Thymus (tissue), 14 donors: ENCODE measurements around the gene KCNK6. TPM values are rescaled to one million over a fixed set of nuclear protein-coding genes. Genes with fewer than 3 reads are reported as not detected.

Source experiments
- DNase-seq, 9 donors: peaks; one replicate each; pipeline ENCODE4 v3.0.0-alpha.2; 2013; ENCODE audit warnings: low spot score in 9 of 9, low read depth in 6 of 9, missing footprints in 1 of 9
- H3K27ac ChIP-seq, 2 donors: one replicate each; pipeline ENCODE4 v1.5.1; 2013; ENCODE audit warnings: control low read depth in 1 of 2, low read depth in 1 of 2, low read length in 1 of 2, mild to moderate bottlenecking in 1 of 2, moderate library complexity in 1 of 2
- H3K27me3 ChIP-seq, 2 donors: one replicate each; pipeline ENCODE4 v1.5.1; 2013; ENCODE audit warnings: low read length in 1 of 2; ENCODE audit not compliant: control insufficient read depth in 2 of 2, insufficient read depth in 1 of 2
- H3K36me3 ChIP-seq, 2 donors: one replicate each; pipeline ENCODE4 v1.5.1; 2013; ENCODE audit warnings: low read length in 1 of 2, mild to moderate bottlenecking in 1 of 2, moderate library complexity in 1 of 2; ENCODE audit not compliant: control insufficient read depth in 2 of 2, insufficient read depth in 2 of 2
- H3K4me1 ChIP-seq, 2 donors: one replicate each; pipeline ENCODE4 v1.5.1; 2013; ENCODE audit warnings: low read length in 2 of 2; ENCODE audit not compliant: control insufficient read depth in 2 of 2, insufficient read depth in 2 of 2
- H3K4me3 ChIP-seq, 2 donors: one replicate each; pipeline ENCODE4 v1.5.1; 2013; ENCODE audit warnings: low read length in 2 of 2, control low read depth in 1 of 2, mild to moderate bottlenecking in 1 of 2
- H3K9me3 ChIP-seq, 2 donors: one replicate each; pipeline ENCODE4 v1.5.1; 2013; ENCODE audit warnings: low read length in 1 of 2, mild to moderate bottlenecking in 1 of 2; ENCODE audit not compliant: control insufficient read depth in 2 of 2, insufficient read depth in 1 of 2
- WGBS: extraction: QIAGEN DNeasy Blood & Tissue Kit; methylation state at CpG from one replicate; pipeline ENCODE4 v1.1.7; 2013; 5-methylcytosine and 5-hydroxymethylcytosine counted together
- long read RNA-seq, 10 donors: transcript quantifications; one replicate each; lab custom pipeline, GENCODE V29; 2026
- polyA plus RNA-seq: library from polyadenylated mRNA; stranded (reverse); fragments of 200-250 nt; gene quantifications from one replicate; pipeline ENCODE4 v1.2.3, GENCODE V29; 2013
- total RNA-seq: library from RNA; stranded (reverse); fragments of 120-200 nt; gene quantifications from one replicate; pipeline ENCODE4 v1.2.4, GENCODE V29; 2013
- donor health status: healthy.

KCNK6 gene
- 3.4 TPM for total RNA-seq
- 5.2 TPM for polyA plus RNA-seq
- long read RNA-seq, donor 1, result 0 reads
- long read RNA-seq, donor 2, full-length matches to known transcripts, result 4 of 4 reads
- long read RNA-seq, donor 2, partial matches to known transcripts, result 0 of 4 reads
- long read RNA-seq, donor 2, other reads (novel, unspliced or antisense), result 0 of 4 reads
- long read RNA-seq, donor 3, full-length matches to known transcripts, result 1 of 1 reads
- long read RNA-seq, donor 3, partial matches to known transcripts, result 0 of 1 reads
- long read RNA-seq, donor 3, other reads (novel, unspliced or antisense), result 0 of 1 reads
- long read RNA-seq, donor 4, full-length matches to known transcripts, result 3 of 3 reads
- long read RNA-seq, donor 4, partial matches to known transcripts, result 0 of 3 reads
- long read RNA-seq, donor 4, other reads (novel, unspliced or antisense), result 0 of 3 reads
- long read RNA-seq, donor 5, full-length matches to known transcripts, result 6 of 6 reads
- long read RNA-seq, donor 5, partial matches to known transcripts, result 0 of 6 reads
- long read RNA-seq, donor 5, other reads (novel, unspliced or antisense), result 0 of 6 reads
- long read RNA-seq, donor 6, full-length matches to known transcripts, result 1 of 1 reads
- long read RNA-seq, donor 6, partial matches to known transcripts, result 0 of 1 reads
- long read RNA-seq, donor 6, other reads (novel, unspliced or antisense), result 0 of 1 reads
- long read RNA-seq, donor 7, full-length matches to known transcripts, result 2 of 2 reads
- long read RNA-seq, donor 7, partial matches to known transcripts, result 0 of 2 reads
- long read RNA-seq, donor 7, other reads (novel, unspliced or antisense), result 0 of 2 reads
- long read RNA-seq, donor 8, full-length matches to known transcripts, result 2 of 2 reads
- long read RNA-seq, donor 8, partial matches to known transcripts, result 0 of 2 reads
- long read RNA-seq, donor 8, other reads (novel, unspliced or antisense), result 0 of 2 reads
- long read RNA-seq, donor 9, full-length matches to known transcripts, result 1 of 1 reads
- long read RNA-seq, donor 9, partial matches to known transcripts, result 0 of 1 reads
- long read RNA-seq, donor 9, other reads (novel, unspliced or antisense), result 0 of 1 reads
- long read RNA-seq, donor 10, full-length matches to known transcripts, result 2 of 2 reads
- long read RNA-seq, donor 10, partial matches to known transcripts, result 0 of 2 reads
- long read RNA-seq, donor 10, other reads (novel, unspliced or antisense), result 0 of 2 reads

GRCh38 chr19:38319421-38320258 lies at the start of gene KCNK6:
Gene KCNK6 (plus strand): TSS chr19:38319845. CDS start chr19:38319951, 106 bp downstream.
- peak within 1 kb of the TSS; percentile 35 to 75 for H3K4me3 ChIP-seq
- H3K4me1 ChIP-seq, result peaks cover 11 to 39% of the 10 kb centered on the region in 2 donors
- DNase-seq, result peak in 4 of 9 donors; percentile 17 to 50 (median 24)
- H3K36me3 ChIP-seq, result no peaks in the 10 kb centered on the region
- peaks cover 3 to 37% of the 10 kb centered on the region in 2 donors for H3K27me3 ChIP-seq
- peak within 1 kb of the TSS in 1 of 2 donors; percentile 42 for H3K27ac ChIP-seq
- H3K9me3 ChIP-seq, result peaks cover 0 to 1% of the 10 kb centered on the region in 2 donors
- 8% methylated on average over 76 of the region's 76 CpGs for WGBS

- H3K27ac ChIP-seq, result no peak overlapping the region
- H3K9me3 ChIP-seq, result no peaks in the 10 kb centered on the region
- WGBS, result 93% methylated on average over 5 of the region's 5 CpGs
- H3K36me3 ChIP-seq, result no peaks in the 10 kb centered on the region
- H3K27me3 ChIP-seq, result no peaks in the 10 kb centered on the region
- DNase-seq, result no peak
- no peak overlapping the region for H3K4me3 ChIP-seq
- H3K4me1 ChIP-seq, result peaks cover 4 to 11% of the 10 kb centered on the region in 2 donors
Measured at GRCh38 chr19:38270587-38271167, 49.0 kb upstream of the KCNK6 start.

GRCh38 chr19:38273499-38273898 lies 46.1 kb upstream of the KCNK6 start:
- DNase-seq, result no peak

GRCh38 chr19:38274739-38275138 lies 44.9 kb upstream of the KCNK6 start:
- no peak overlapping the region for H3K4me3 ChIP-seq
- H3K36me3 ChIP-seq, result no peaks in the 10 kb centered on the region
- H3K4me1 ChIP-seq, result peaks cover 0 to 4% of the 10 kb centered on the region in 2 donors
- no peaks in the 10 kb centered on the region for H3K9me3 ChIP-seq
- WGBS, result 92% methylated on average over 9 of the region's 9 CpGs
- no peak overlapping the region for H3K27ac ChIP-seq
- H3K27me3 ChIP-seq, result no peaks in the 10 kb centered on the region
- DNase-seq, result no peak

More at GRCh38 chr19:38273499-38273898, 46.1 kb upstream of the KCNK6 start:
- H3K4me3 ChIP-seq, result no peak overlapping the region
- WGBS, result 95% methylated on average over 2 of the region's 2 CpGs
- H3K27ac ChIP-seq, result no peak overlapping the region
- H3K9me3 ChIP-seq, result no peaks in the 10 kb centered on the region
- H3K27me3 ChIP-seq, result no peaks in the 10 kb centered on the region
- H3K4me1 ChIP-seq, result peaks cover 0 to 4% of the 10 kb centered on the region in 2 donors
- no peaks in the 10 kb centered on the region for H3K36me3 ChIP-seq

- H3K36me3 ChIP-seq, result no peaks in the 10 kb centered on the region
- WGBS, result 95% methylated on average over 7 of the region's 7 CpGs
- H3K4me1 ChIP-seq, result peaks cover 0 to 3% of the 10 kb centered on the region in 2 donors
- no peak for DNase-seq
- no peak overlapping the region for H3K4me3 ChIP-seq
- H3K27me3 ChIP-seq, result no peaks in the 10 kb centered on the region
- no peak overlapping the region for H3K27ac ChIP-seq
- H3K9me3 ChIP-seq, result no peaks in the 10 kb centered on the region
Measured at GRCh38 chr19:38276942-38277517, 42.6 kb upstream of the KCNK6 start.

GRCh38 chr19:38277549-38277948 lies 42.1 kb upstream of the KCNK6 start:
- no peak for DNase-seq
- Histone ChIP-seq H3K4me1 (peaks cover 0 to 8% of the 10 kb centered on the region in 2 donors), H3K36me3 (no peaks in the 10 kb centered on the region), H3K27ac (no peak overlapping the region), H3K9me3 (no peaks in the 10 kb centered on the region), H3K27me3 (no peaks in the 10 kb centered on the region), H3K4me3 (no peak overlapping the region)
- WGBS, result 91% methylated on average over 5 of the region's 5 CpGs

- Histone ChIP-seq H3K27me3 (no peaks in the 10 kb centered on the region), H3K4me1 (peaks cover 0 to 12% of the 10 kb centered on the region in 2 donors), H3K27ac (peak overlapping the region in 1 of 2 donors; percentile 64), H3K36me3 (no peaks in the 10 kb centered on the region), H3K9me3 (no peaks in the 10 kb centered on the region), H3K4me3 (no peak overlapping the region)
- DNase-seq, result no peak
- 93% methylated on average over 9 of the region's 9 CpGs for WGBS
Measured at GRCh38 chr19:38277969-38278680, 41.5 kb upstream of the KCNK6 start.
